HepG2 (cell line): ENCODE measurements around the gene RNF38.
"Not testable (repeated sequence)": the region's sequence is repeated elsewhere in the genome, so short reads cannot be mapped to it uniquely, and the experiment has no call there.

ENCODE experiments used
- CEBPB ChIP-seq: IDR thresholded peaks from 2 replicates; pipeline ENCODE4 v1.6.1; 2011; ENCODE audit warnings: low read depth, low read length, improper control_type of control experiment, borderline replicate concordance
- DNMT1 ChIP-seq: sonication (generic); formaldehyde crosslinking; IDR thresholded peaks from 2 replicates; pipeline ENCODE4 v1.5.1; 2020; ENCODE audit warnings: mild to moderate bottlenecking, missing genetic modification reagents
- ESRRA ChIP-seq: sonication (generic); formaldehyde crosslinking; IDR thresholded peaks from 2 replicates; pipeline ENCODE4 v1.5.1; 2020; ENCODE audit warnings: mild to moderate bottlenecking, low read depth, missing genetic modification reagents
- MYC ChIP-seq: sonication (generic); formaldehyde crosslinking; IDR thresholded peaks from 2 replicates; pipeline ENCODE4 v1.9.0; 2021; ENCODE audit warnings: missing genetic modification reagents, borderline replicate concordance
- SRSF1 ChIP-seq: fragments of 200-400 bp; formaldehyde crosslinking; optimal IDR thresholded peaks from 2 replicates; pipeline ENCODE3; 2017; ENCODE audit warnings: mild to moderate bottlenecking, low read depth, low read length, moderate library complexity
- TBP ChIP-seq: sonication (generic); formaldehyde crosslinking; IDR thresholded peaks from 2 replicates; pipeline ENCODE4 v1.5.0; 2020; ENCODE audit warnings: missing genetic modification reagents
- ZBTB3 ChIP-seq: sonication (generic); formaldehyde crosslinking; IDR thresholded peaks from 2 replicates; pipeline ENCODE4 v1.4.0; 2020; ENCODE audit warnings: low read depth, mild to moderate bottlenecking, moderate library complexity, missing genetic modification reagents, borderline replicate concordance
- TF ChIP-seq, protein P1 (sequence below): conservative IDR thresholded peaks from 2 replicates; pipeline ENCODE4 v1.6.1; 2018; ENCODE audit warnings: missing genetic modification reagents
- TF ChIP-seq, protein P2 (sequence below): IDR thresholded peaks from 2 replicates; pipeline ENCODE4 v1.6.1; 2016; ENCODE audit warnings: low read depth, control low read depth
- TF ChIP-seq, protein P3 (sequence below): sonication (generic); formaldehyde crosslinking; IDR thresholded peaks from 2 replicates; pipeline ENCODE4 v1.8.1; 2023; ENCODE audit warnings: missing genetic modification reagents, inconsistent platforms, borderline replicate concordance
- TF ChIP-seq, protein P4 (sequence below): sonication (generic); formaldehyde crosslinking; IDR thresholded peaks from 2 replicates; pipeline ENCODE4 v1.5.0; 2020; ENCODE audit warnings: mild to moderate bottlenecking, missing genetic modification reagents, moderate library complexity
- TF ChIP-seq, protein P5 (sequence below): sonication (generic); formaldehyde crosslinking; IDR thresholded peaks from 2 replicates; pipeline ENCODE4 v1.5.0; 2020; ENCODE audit warnings: mild to moderate bottlenecking, missing genetic modification reagents, borderline replicate concordance

DNA sequence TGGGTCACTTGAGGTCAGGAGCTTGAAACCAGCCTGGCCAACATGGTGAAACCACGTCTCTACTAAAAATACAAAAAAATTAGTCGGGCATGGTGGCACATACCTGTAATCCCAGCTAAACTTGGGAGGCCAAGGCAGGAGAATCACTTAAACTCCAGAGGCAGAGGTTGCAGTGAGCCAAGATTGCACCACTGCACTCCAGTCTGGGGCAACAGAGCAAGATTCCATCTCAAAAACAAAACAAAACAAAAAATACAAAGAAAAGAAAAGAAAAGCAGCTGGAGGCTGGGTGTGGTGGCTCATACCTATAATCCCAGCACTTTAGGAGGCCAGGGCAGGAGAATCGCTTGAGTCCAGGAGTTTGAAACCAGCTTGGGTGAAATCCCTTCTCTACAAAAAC lies 105.1 kb downstream of the RNF38 start:
- TF ChIP-seq, protein P1, sequence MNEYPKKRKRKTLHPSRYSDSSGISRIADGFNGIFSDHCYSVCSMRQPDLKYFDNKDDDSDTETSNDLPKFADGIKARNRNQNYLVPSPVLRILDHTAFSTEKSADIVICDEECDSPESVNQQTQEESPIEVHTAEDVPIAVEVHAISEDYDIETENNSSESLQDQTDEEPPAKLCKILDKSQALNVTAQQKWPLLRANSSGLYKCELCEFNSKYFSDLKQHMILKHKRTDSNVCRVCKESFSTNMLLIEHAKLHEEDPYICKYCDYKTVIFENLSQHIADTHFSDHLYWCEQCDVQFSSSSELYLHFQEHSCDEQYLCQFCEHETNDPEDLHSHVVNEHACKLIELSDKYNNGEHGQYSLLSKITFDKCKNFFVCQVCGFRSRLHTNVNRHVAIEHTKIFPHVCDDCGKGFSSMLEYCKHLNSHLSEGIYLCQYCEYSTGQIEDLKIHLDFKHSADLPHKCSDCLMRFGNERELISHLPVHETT (CRISPR knock-in tag): not testable (repeated sequence)
- not testable (repeated sequence) for TF ChIP-seq DNMT1 (CRISPR knock-in tag); TBP; ZBTB3 (CRISPR knock-in tag); CEBPB; ESRRA (CRISPR knock-in tag); MYC (CRISPR knock-in tag); SRSF1
- TF ChIP-seq, protein P2, sequence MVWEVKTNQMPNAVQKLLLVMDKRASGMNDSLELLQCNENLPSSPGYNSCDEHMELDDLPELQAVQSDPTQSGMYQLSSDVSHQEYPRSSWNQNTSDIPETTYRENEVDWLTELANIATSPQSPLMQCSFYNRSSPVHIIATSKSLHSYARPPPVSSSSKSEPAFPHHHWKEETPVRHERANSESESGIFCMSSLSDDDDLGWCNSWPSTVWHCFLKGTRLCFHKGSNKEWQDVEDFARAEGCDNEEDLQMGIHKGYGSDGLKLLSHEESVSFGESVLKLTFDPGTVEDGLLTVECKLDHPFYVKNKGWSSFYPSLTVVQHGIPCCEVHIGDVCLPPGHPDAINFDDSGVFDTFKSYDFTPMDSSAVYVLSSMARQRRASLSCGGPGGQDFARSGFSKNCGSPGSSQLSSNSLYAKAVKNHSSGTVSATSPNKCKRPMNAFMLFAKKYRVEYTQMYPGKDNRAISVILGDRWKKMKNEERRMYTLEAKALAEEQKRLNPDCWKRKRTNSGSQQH (CRISPR knock-in tag): not testable (repeated sequence)
- TF ChIP-seq, protein P3, sequence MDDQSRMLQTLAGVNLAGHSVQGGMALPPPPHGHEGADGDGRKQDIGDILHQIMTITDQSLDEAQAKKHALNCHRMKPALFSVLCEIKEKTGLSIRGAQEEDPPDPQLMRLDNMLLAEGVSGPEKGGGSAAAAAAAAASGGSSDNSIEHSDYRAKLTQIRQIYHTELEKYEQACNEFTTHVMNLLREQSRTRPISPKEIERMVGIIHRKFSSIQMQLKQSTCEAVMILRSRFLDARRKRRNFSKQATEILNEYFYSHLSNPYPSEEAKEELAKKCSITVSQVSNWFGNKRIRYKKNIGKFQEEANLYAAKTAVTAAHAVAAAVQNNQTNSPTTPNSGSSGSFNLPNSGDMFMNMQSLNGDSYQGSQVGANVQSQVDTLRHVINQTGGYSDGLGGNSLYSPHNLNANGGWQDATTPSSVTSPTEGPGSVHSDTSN (CRISPR knock-in tag): not testable (repeated sequence)
- TF ChIP-seq, protein P4, sequence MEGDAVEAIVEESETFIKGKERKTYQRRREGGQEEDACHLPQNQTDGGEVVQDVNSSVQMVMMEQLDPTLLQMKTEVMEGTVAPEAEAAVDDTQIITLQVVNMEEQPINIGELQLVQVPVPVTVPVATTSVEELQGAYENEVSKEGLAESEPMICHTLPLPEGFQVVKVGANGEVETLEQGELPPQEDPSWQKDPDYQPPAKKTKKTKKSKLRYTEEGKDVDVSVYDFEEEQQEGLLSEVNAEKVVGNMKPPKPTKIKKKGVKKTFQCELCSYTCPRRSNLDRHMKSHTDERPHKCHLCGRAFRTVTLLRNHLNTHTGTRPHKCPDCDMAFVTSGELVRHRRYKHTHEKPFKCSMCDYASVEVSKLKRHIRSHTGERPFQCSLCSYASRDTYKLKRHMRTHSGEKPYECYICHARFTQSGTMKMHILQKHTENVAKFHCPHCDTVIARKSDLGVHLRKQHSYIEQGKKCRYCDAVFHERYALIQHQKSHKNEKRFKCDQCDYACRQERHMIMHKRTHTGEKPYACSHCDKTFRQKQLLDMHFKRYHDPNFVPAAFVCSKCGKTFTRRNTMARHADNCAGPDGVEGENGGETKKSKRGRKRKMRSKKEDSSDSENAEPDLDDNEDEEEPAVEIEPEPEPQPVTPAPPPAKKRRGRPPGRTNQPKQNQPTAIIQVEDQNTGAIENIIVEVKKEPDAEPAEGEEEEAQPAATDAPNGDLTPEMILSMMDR (CRISPR knock-in tag): not testable (repeated sequence)
- TF ChIP-seq, protein P5, sequence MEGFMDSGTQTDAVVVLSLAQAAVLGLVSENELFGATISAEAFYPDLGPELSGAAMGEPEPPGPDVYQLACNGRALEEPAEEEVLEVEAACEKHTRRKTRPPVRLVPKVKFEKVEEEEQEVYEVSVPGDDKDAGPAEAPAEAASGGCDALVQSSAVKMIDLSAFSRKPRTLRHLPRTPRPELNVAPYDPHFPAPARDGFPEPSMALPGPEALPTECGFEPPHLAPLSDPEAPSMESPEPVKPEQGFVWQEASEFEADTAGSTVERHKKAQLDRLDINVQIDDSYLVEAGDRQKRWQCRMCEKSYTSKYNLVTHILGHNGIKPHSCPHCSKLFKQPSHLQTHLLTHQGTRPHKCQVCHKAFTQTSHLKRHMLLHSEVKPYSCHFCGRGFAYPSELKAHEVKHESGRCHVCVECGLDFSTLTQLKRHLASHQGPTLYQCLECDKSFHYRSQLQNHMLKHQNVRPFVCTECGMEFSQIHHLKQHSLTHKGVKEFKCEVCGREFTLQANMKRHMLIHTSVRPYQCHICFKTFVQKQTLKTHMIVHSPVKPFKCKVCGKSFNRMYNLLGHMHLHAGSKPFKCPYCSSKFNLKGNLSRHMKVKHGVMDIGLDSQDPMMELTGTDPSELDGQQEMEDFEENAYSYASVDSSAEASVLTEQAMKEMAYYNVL (CRISPR knock-in tag): not testable (repeated sequence)
